Stimulated activated CD4-positive, alpha-beta T cell treated with anti-CD3 and anti-CD28 coated beads, TNF-alpha, amount 100 ng/mL, for 48 hours (primary cell): ENCODE measurements around the gene TLR7.

Experiments
- DNase-seq, 3 donors: peaks; one replicate each; pipeline ENCODE4 v3.0.0-alpha.2; 2020; ENCODE audit warnings: low read depth in 3 of 3

TLR7 gene

DNA sequence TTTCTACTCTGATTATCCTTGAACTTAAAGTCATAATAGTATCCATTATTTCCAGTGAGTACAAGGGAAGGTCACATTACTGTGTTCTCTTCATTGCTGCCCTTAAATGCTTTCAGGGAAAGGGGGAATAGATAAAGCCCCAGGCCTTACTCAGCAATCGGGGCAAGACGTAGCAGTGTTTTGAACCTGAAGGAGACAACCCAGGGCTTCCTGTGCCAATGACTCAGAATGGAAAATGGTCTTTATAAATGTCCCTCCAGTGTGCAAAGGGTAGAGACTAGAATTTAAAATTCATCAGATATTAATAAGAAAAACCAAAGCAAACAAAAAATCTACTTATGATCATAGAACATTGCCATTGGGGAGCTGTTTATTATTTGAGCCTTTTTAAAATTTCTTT, 63.3 kb downstream of the TLR7 start:
- no peak for DNase-seq

DNA sequence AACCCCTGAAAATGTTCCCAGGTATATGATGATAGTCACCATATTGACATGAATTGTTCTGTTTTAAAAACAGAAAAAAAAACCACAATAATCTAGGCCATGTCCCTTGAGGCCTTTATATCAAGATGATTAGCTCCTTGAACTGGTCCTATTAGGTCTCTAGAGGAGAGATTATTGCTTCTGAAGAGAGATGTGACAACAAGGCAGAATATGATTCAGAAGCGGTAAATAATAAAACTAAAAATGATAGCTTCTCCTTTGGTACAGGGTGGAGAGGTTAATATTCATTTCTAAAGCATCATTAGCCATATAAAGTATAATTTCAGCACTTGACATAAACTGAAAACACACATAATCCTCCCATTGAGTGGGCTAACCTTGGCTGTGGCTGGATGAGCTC, 65.4 kb downstream of the TLR7 start:
- DNase-seq: no peak

DNA sequence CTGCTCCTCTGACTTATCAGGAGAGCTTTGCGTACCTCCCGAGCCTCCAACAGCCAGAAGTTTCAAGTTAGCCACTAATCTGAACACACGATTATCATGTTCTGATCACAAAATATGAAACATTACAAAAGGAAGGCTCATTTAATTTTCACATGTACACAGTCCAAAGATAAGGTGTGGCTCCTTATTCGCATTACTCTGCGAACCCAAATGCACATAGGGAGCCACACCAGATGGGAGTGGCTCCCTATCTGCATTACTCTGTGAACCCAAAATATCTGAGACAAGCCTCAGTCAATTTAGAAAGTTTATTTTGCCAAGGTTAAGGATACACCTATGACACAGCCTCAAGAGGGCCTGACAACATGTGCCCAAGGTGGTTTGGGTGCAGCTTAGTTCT, 68.0 kb downstream of the TLR7 start:
- no peak for DNase-seq

DNA sequence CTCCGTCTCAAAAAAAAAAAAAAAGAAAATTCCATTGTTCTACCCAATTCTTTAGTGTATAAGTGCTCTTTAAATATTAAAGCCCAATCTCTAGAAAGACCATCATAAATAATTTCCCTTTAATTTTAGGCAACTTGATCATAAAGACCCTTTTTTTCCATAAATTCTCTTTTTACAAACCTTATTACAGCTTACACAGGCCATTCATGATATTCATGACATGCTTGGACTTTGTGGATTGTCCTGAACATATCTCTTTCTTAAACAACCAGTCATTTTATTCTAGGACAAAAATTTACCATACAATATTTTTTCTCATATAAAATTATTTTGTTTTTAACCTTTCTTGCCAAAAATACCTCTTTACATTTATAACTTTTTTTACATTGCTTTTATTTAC, 70.1 kb downstream of the TLR7 start:
- no peak for DNase-seq
